ENCODE data around the gene TSPYL2. TPM values are rescaled to one million over a fixed set of nuclear protein-coding genes. Genes with fewer than 3 reads are reported as not detected.

The TSPYL2 gene
- total and polyA plus RNA-seq, 2 donors (not counting 1 experiment from before 2014, with no cell fraction given), result 101 to 126 TPM

GRCh38 chrX:53116101-53116500 lies 33.9 kb downstream of the TSPYL2 start:
- H3K9me3 Mint-ChIP-seq (ENCODE audit: insufficient read depth), result no peaks in the 10 kb centered on the region
- peaks cover 7% of the 10 kb centered on the region for H3K4me1 Mint-ChIP-seq
- ChIA-PET CTCF (no interaction called here), POLR2A (no interaction called here)
- ATAC-seq (ENCODE audit: low read depth) (no peak), DNase-seq (no peak)
- Histone ChIP-seq H3K9ac (ENCODE audit: low read length) (no peak overlapping the region), H3K4me1 (ENCODE audit: control insufficient read depth in 2 of 2, insufficient read depth in 2 of 2, low read length in 2 of 2) (no peaks in the 10 kb centered on the region), H3K79me2 (ENCODE audit: control insufficient read depth, insufficient read depth, low read length) (peaks cover 13% of the 10 kb centered on the region), H2AFZ (ENCODE audit: insufficient read depth, low read depth, low read length, poor library complexity, severe bottlenecking) (no peak overlapping the region), H4K20me1 (ENCODE audit: control insufficient read depth, insufficient read depth, low read length, poor library complexity, severe bottlenecking) (no peaks in the 10 kb centered on the region), H3K27me3 (replicated peaks in 1 of 4; ENCODE audit: control extremely low read depth in 1 of 4, control insufficient read depth in 3 of 4, insufficient read depth in 4 of 4, low read length in 3 of 4) (no peaks in the 10 kb centered on the region), H3K4me3 (ENCODE audit: control extremely low read depth in 1 of 5, extremely low read depth in 1 of 5, insufficient read depth in 1 of 5, low read depth in 2 of 5, low read length in 4 of 5) (no peak overlapping the region), H3K9me3 (ENCODE audit: control extremely low read depth in 1 of 3, control insufficient read depth in 2 of 3, insufficient read depth in 1 of 3, low read length in 2 of 3) (no peaks in the 10 kb centered on the region), H3K4me2 (replicated peaks; ENCODE audit: low read depth, low read length, poor library complexity, severe bottlenecking) (no peak overlapping the region), H3K36me3 (replicated peaks in 1 of 2; ENCODE audit: control extremely low read depth in 1 of 2, control insufficient read depth in 1 of 2, extremely low read depth in 1 of 2, insufficient read depth in 2 of 2, low read length in 1 of 2) (peaks cover 0 to 2% of the 10 kb centered on the region in 2 experiments), H3K27ac (ENCODE audit: low read length in 2 of 2) (no peak overlapping the region)
- no peak overlapping the region for H3K27ac Mint-ChIP-seq
- H3K27me3 Mint-ChIP-seq, result no peaks in the 10 kb centered on the region
- WGBS (ENCODE audit: insufficient coverage), result 92% methylated on average over 2 of the region's 3 CpGs
- no peak for TF ChIP-seq EZH2 (IDR thresholded peaks at IDR 0.05; ENCODE audit: borderline replicate concordance, insufficient read depth, low read depth, low read length, poor library complexity, severe bottlenecking)
- no peak for TF ChIP-seq CTCF (IDR thresholded peaks at IDR 0.05)
- no peak overlapping the region for H3K4me3 Mint-ChIP-seq
- intact Hi-C loops (cut with micrococcal nuclease), result no loop called here

GRCh38 chrX:53122013-53122412 lies 39.8 kb downstream of the TSPYL2 start:
- Histone ChIP-seq H2AFZ (ENCODE audit: insufficient read depth, low read depth, low read length, poor library complexity, severe bottlenecking) (no peak overlapping the region), H3K27ac (ENCODE audit: low read length in 2 of 2) (no peak overlapping the region), H3K27me3 (replicated peaks in 1 of 4; ENCODE audit: control extremely low read depth in 1 of 4, control insufficient read depth in 3 of 4, insufficient read depth in 4 of 4, low read length in 3 of 4) (no peaks in the 10 kb centered on the region), H3K9me3 (ENCODE audit: control extremely low read depth in 1 of 3, control insufficient read depth in 2 of 3, insufficient read depth in 1 of 3, low read length in 2 of 3) (peaks cover 0 to 1% (median 0%) of the 10 kb centered on the region in 3 donors), H3K36me3 (replicated peaks in 1 of 2; ENCODE audit: control extremely low read depth in 1 of 2, control insufficient read depth in 1 of 2, extremely low read depth in 1 of 2, insufficient read depth in 2 of 2, low read length in 1 of 2) (no peaks in the 10 kb centered on the region), H3K4me3 (ENCODE audit: control extremely low read depth in 1 of 5, extremely low read depth in 1 of 5, insufficient read depth in 1 of 5, low read depth in 2 of 5, low read length in 4 of 5) (no peak overlapping the region), H3K4me1 (ENCODE audit: control insufficient read depth in 2 of 2, insufficient read depth in 2 of 2, low read length in 2 of 2) (no peaks in the 10 kb centered on the region), H3K79me2 (ENCODE audit: control insufficient read depth, insufficient read depth, low read length) (peaks cover 6% of the 10 kb centered on the region), H3K9ac (ENCODE audit: low read length) (no peak overlapping the region), H4K20me1 (ENCODE audit: control insufficient read depth, insufficient read depth, low read length, poor library complexity, severe bottlenecking) (no peaks in the 10 kb centered on the region), H3K4me2 (replicated peaks; ENCODE audit: low read depth, low read length, poor library complexity, severe bottlenecking) (no peak overlapping the region)
- TF ChIP-seq EZH2 (IDR thresholded peaks at IDR 0.05; ENCODE audit: borderline replicate concordance, insufficient read depth, low read depth, low read length, poor library complexity, severe bottlenecking), result no peak
- no peak for TF ChIP-seq CTCF (IDR thresholded peaks at IDR 0.05)
- no CpG with 5 or more reads among the region's 1 CpG for WGBS (ENCODE audit: insufficient coverage)
- ATAC-seq (ENCODE audit: low read depth), result no peak
- POLR2A ChIA-PET, result no interaction called here
- CTCF ChIA-PET, result no interaction called here
- Mint-ChIP-seq H3K27me3 (no peaks in the 10 kb centered on the region), H3K4me1 (no peaks in the 10 kb centered on the region), H3K27ac (no peak overlapping the region), H3K9me3 (ENCODE audit: insufficient read depth) (no peaks in the 10 kb centered on the region), H3K4me3 (no peak overlapping the region)
- intact Hi-C loops (cut with micrococcal nuclease), result no loop called here
- no peak for DNase-seq
